ENCODE data around the gene CDS1.

DNA sequence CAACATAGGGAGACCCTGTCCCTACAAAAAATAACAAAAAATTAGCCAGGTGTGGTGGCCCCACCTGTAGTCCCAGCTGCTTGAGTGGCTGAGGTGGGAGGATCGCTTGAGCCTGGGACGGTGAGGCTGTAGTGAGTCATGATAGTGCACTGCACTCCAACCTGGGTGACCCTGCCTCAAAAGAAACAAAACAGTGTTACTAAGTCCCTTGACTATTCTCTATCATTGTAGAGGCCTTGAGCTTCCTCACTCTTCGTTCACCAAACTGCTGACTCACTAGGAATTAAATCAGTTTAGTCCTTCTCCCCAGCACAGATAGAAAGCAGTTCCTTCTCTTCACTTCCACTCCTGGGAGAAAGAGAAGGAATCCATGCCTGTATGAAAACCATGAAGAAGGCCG lies 14.5 kb downstream of the CDS1 start:
- TF ChIP-seq POLR2A (IDR thresholded peaks at IDR 0.05): no peak
- no peak for TF ChIP-seq POLR2AphosphoS5 (IDR thresholded peaks at IDR 0.05)

Data from stomach (tissue), 4 donors.